ENCODE measurements around the gene BABAM2. TPM values are rescaled to one million over a fixed set of nuclear protein-coding genes. Genes with fewer than 3 reads are reported as not detected.
A peak's percentile ranks its signal among the peaks of the same experiment; 100 is the strongest.

The BABAM2 gene
- total RNA-seq, 2 donors from 2014 or later: 44.8 to 46.0 TPM

DNA sequence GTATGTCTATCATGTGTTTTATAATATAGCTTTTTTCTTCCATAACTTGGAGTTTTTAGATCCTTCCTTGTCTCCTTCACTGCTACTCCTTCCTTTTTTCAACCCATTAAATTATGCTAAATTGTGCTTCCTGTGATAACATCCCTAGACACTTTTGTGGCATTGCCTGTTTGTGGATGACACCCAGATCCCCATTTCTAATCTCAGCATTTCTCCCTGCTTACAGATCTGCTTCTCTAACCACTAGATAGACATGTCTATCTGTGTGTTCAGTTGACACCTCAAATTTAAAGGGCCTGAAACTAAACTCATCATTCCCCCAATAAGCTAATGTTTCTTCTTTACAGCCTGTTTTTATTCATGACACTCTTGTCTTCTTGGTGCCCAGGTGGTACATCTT lies 244.8 kb downstream of the BABAM2 start:
- peak overlapping the region; percentile 47 for H3K4me3 Mint-ChIP-seq
- H3K4me1 Mint-ChIP-seq: peaks cover 34% of the 10 kb centered on the region
- ATAC-seq: peak; percentile 61
- H3K9me3 ChIP-seq (ENCODE audit: control insufficient read depth, low read length, poor library complexity, severe bottlenecking): no peaks in the 10 kb centered on the region
- no peak for DNase-seq
- peak overlapping the region; percentile 90 for H3K27ac Mint-ChIP-seq
- H3K36me3 Mint-ChIP-seq (ENCODE audit: low read depth): peaks cover 6% of the 10 kb centered on the region
- H3K27me3 Mint-ChIP-seq: no peaks in the 10 kb centered on the region

DNA sequence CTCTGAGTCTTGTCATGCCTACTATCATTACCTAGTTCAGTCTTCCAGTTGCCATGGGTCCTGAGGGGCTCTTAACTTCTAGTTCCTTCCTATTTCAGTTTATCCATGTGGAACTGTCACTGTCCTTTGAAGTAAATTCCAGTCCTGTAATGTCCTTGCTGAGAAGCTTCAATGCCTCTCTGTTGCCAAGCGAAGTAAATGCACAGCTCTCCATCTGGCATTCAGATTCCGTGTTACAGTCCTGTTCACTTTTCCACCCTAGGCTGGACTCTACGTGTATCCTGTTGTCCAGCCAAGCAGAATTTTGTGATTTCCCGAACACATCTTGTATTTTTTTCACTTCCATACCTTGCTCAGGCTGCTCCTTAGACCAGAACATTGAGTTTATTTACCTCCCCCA lies 245.3 kb downstream of the BABAM2 start:
- no peaks in the 10 kb centered on the region for H3K27me3 Mint-ChIP-seq
- H3K36me3 Mint-ChIP-seq (ENCODE audit: low read depth): peaks cover 6% of the 10 kb centered on the region
- peaks cover 34% of the 10 kb centered on the region for H3K4me1 Mint-ChIP-seq
- no peak for DNase-seq
- H3K27ac Mint-ChIP-seq: peak overlapping the region; percentile 90
- ATAC-seq: no peak
- H3K4me3 Mint-ChIP-seq: peak overlapping the region; percentile 47
- H3K9me3 ChIP-seq (ENCODE audit: control insufficient read depth, low read length, poor library complexity, severe bottlenecking): no peaks in the 10 kb centered on the region

DNA sequence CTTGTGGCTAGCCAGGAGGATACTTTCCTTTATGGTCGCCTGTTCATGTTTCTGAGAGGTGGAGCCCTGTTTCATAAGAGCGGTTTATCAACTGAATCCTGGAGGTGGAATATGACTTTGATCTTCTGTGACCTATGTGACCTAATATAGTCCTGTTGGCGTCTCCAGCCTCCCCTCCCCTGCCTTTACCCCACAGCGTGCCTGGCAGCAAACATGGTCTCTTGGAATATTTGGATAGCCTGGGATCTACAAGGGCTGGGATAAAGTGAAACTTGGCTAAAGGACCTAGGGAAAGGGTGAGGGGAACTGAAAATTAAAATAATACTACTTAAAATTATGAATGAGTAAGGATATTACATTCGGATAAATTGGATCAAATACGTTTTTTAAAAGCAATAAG lies 246.0 kb downstream of the BABAM2 start:
- H3K36me3 Mint-ChIP-seq (ENCODE audit: low read depth): peaks cover 6% of the 10 kb centered on the region
- H3K27me3 Mint-ChIP-seq: no peaks in the 10 kb centered on the region
- peak overlapping the region; percentile 90 for H3K27ac Mint-ChIP-seq
- H3K9me3 ChIP-seq (ENCODE audit: control insufficient read depth, low read length, poor library complexity, severe bottlenecking): no peaks in the 10 kb centered on the region
- no peak overlapping the region for H3K4me3 Mint-ChIP-seq
- DNase-seq: no peak
- H3K4me1 Mint-ChIP-seq: peaks cover 34% of the 10 kb centered on the region
- ATAC-seq: no peak

DNA sequence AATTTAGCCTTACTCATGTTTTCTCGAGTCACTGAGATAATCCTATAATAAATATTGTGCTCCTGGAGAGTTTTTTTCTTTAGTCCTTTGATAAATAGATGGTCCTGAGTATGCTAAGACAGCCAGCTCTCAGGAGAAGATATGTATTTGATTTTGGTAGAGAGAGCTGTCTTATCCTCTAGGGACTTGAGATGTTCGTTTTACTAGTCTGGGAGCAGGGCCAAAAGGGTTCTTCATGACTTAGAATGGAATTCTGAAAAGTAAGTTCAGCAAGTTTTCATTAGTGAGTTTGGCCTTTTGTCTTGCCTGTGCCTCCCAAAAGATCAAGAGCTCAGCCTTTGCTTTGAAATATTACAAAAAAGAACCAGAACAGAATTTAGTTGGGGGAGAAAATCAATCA lies 246.7 kb downstream of the BABAM2 start:
- Mint-ChIP-seq H3K4me3 (no peak overlapping the region), H3K4me1 (peaks cover 34% of the 10 kb centered on the region)
- ATAC-seq: no peak

DNA sequence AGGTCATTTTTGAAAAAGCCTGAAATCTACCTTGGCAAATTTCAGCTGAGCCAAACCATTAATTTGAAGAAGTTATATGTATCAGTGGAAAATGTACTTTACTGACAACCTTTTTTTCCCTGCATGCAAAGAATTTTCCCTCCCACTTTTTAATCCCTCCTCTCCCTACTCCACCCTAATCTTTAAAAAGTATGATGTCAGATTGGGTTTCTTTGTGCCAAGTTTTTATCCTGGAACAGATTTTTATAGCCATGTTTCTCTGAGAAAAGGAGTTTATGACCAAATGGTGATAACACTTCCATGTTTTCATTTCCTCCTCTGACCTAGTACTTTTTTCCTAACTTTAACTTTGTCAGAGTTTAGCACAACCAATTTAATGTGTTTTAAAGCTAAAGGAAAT lies 251.9 kb downstream of the BABAM2 start:
- no peak overlapping the region for H3K27ac Mint-ChIP-seq
- DNase-seq (no peak), ATAC-seq (no peak)
- no peaks in the 10 kb centered on the region for H3K27me3 Mint-ChIP-seq
- H3K36me3 Mint-ChIP-seq (ENCODE audit: low read depth): peaks cover 2% of the 10 kb centered on the region
- peaks cover 11% of the 10 kb centered on the region for H3K4me1 Mint-ChIP-seq
- no peaks in the 10 kb centered on the region for H3K9me3 ChIP-seq (ENCODE audit: control insufficient read depth, low read length, poor library complexity, severe bottlenecking)
- no peak overlapping the region for H3K4me3 Mint-ChIP-seq

More for the DNA sequence above, 246.7 kb downstream of the BABAM2 start:
- H3K9me3 ChIP-seq (ENCODE audit: control insufficient read depth, low read length, poor library complexity, severe bottlenecking): no peaks in the 10 kb centered on the region
- H3K27me3 Mint-ChIP-seq: no peaks in the 10 kb centered on the region
- DNase-seq: no peak
- H3K27ac Mint-ChIP-seq: peak overlapping the region; percentile 90
- peaks cover 6% of the 10 kb centered on the region for H3K36me3 Mint-ChIP-seq (ENCODE audit: low read depth)

DNA sequence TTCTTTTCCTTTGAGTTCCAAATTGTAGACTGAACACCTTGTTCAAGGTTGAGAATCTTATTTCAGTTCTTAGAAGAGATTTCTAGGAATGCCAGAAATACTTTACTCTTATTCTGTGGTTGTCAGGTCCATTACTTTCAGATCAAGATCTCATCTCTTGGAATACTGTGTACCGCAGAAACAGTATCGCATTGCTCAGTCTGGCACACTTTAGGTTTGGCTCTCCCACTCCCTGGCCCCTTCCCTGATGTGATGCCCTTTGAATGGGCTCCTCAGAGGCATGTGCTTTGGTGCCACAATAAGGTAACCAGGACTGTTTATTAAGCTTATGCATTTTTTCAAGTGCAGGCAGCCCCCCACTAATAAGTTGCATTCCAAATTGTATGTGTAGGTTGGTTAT lies 257.5 kb downstream of the BABAM2 start:
- DNase-seq: no peak
- no peaks in the 10 kb centered on the region for H3K4me1 Mint-ChIP-seq
- H3K27ac Mint-ChIP-seq: no peak overlapping the region
- ATAC-seq: no peak
- H3K27me3 Mint-ChIP-seq: no peaks in the 10 kb centered on the region
- no peaks in the 10 kb centered on the region for H3K36me3 Mint-ChIP-seq (ENCODE audit: low read depth)
- H3K9me3 ChIP-seq (ENCODE audit: control insufficient read depth, low read length, poor library complexity, severe bottlenecking): no peaks in the 10 kb centered on the region
- no peak overlapping the region for H3K4me3 Mint-ChIP-seq

GRCh38 chr2:28148566-28148965 lies 258.0 kb downstream of the BABAM2 start:
- H3K4me3 Mint-ChIP-seq: no peak overlapping the region
- no peaks in the 10 kb centered on the region for H3K36me3 Mint-ChIP-seq (ENCODE audit: low read depth)
- H3K27ac Mint-ChIP-seq: no peak overlapping the region
- no peak for ATAC-seq
- H3K9me3 ChIP-seq (ENCODE audit: control insufficient read depth, low read length, poor library complexity, severe bottlenecking): no peaks in the 10 kb centered on the region
- H3K27me3 Mint-ChIP-seq: no peaks in the 10 kb centered on the region
- no peaks in the 10 kb centered on the region for H3K4me1 Mint-ChIP-seq
- no peak for DNase-seq

DNA sequence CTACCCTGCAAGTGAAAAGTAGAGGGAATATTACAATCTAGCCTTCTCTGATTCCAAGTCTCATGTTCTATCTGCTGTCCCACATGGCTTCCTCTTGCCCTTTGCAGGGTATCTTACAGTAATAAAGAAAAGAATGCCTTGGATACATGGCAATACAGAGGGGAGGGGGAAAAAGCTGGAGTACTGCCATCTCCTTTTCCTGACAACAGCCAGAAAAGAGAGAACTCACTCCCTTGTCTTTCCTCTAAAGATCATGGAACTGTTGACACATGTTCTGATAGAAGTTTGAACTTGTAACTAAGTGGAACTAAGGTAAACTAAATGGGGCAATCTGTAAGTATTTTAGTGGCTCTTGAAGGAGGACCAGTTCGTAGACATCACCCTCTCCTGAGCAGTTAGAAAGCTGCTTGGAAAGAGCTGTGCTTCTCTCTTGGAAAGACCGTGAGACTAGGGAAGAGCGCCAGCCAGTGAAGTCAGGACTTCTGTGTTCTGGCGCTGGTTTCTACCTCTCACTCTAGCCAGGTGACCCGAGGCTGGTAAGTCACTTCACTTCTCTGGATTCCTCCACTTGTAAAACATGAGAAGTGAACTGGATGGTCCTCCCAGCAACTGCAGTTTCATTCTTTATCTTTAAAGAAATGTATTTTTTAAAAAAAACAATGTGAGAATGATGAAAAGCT lies 259.8 kb downstream of the BABAM2 start:
- H3K4me3 Mint-ChIP-seq: no peak overlapping the region
- H3K27me3 Mint-ChIP-seq: no peaks in the 10 kb centered on the region
- no peaks in the 10 kb centered on the region for H3K4me1 Mint-ChIP-seq
- no peak overlapping the region for H3K27ac Mint-ChIP-seq
- no peak for ATAC-seq
- no peaks in the 10 kb centered on the region for H3K9me3 ChIP-seq (ENCODE audit: control insufficient read depth, low read length, poor library complexity, severe bottlenecking)
- no peaks in the 10 kb centered on the region for H3K36me3 Mint-ChIP-seq (ENCODE audit: low read depth)
- DNase-seq: no peak

GRCh38 chr2:28150994-28151393 lies 260.5 kb downstream of the BABAM2 start:
- no peak overlapping the region for H3K4me3 Mint-ChIP-seq
- H3K36me3 Mint-ChIP-seq (ENCODE audit: low read depth): no peaks in the 10 kb centered on the region
- H3K4me1 Mint-ChIP-seq: no peaks in the 10 kb centered on the region
- no peak overlapping the region for H3K27ac Mint-ChIP-seq
- ATAC-seq (no peak), DNase-seq (no peak)
- H3K27me3 Mint-ChIP-seq: no peaks in the 10 kb centered on the region
- peaks cover 3% of the 10 kb centered on the region for H3K9me3 ChIP-seq (ENCODE audit: control insufficient read depth, low read length, poor library complexity, severe bottlenecking)

DNA sequence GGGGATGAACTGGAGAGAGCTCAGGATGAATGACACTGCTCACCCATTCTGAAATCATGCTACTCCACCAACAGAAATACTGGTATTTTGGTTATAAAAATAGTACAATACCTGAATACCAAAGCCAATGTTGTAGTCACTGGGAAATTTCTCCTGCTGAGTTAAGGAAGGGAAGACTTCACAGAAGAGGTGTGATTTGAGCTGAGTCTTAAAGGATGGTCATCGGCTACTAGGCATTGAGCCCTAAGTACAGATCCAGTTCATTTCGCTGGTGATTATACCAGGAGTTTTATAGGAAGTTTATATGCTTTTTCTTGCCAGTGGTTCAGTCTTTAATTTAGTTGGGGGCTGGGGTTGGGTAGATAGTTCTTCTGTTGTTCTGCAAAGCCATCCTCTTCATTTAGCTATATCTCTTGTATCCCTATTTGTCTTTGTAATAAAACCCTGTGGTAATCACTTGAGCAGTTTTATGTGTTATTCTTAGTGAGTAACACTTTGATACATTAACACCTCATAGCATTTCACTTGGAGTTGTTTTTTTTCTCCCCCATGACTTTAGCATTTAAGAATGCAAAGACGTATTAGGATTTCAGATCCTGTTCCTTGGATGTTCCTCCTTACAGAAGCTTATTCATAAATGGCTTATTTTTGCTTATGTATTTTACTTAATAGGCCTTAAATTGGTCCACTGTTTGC lies 262.2 kb downstream of the BABAM2 start:
- H3K36me3 Mint-ChIP-seq (ENCODE audit: low read depth): no peaks in the 10 kb centered on the region
- no peaks in the 10 kb centered on the region for H3K4me1 Mint-ChIP-seq
- no peak overlapping the region for H3K4me3 Mint-ChIP-seq
- peaks cover 4% of the 10 kb centered on the region for H3K9me3 ChIP-seq (ENCODE audit: control insufficient read depth, low read length, poor library complexity, severe bottlenecking)
- H3K27ac Mint-ChIP-seq: no peak overlapping the region
- ATAC-seq (no peak), DNase-seq (no peak)
- no peaks in the 10 kb centered on the region for H3K27me3 Mint-ChIP-seq

- Mint-ChIP-seq H3K4me3 (no peak overlapping the region), H3K27ac (no peak overlapping the region), H3K36me3 (ENCODE audit: low read depth) (no peaks in the 10 kb centered on the region), H3K27me3 (no peaks in the 10 kb centered on the region), H3K4me1 (no peaks in the 10 kb centered on the region)
- ATAC-seq (no peak), DNase-seq (no peak)
- peaks cover 4% of the 10 kb centered on the region for H3K9me3 ChIP-seq (ENCODE audit: control insufficient read depth, low read length, poor library complexity, severe bottlenecking)
Measured at GRCh38 chr2:28153851-28154250, 263.3 kb downstream of the BABAM2 start.

GRCh38 chr2:28155086-28155485 lies 264.6 kb downstream of the BABAM2 start:
- Mint-ChIP-seq H3K27me3 (no peaks in the 10 kb centered on the region), H3K4me1 (no peaks in the 10 kb centered on the region), H3K27ac (no peak overlapping the region), H3K36me3 (ENCODE audit: low read depth) (peaks cover 2% of the 10 kb centered on the region), H3K4me3 (no peak overlapping the region)
- peaks cover 4% of the 10 kb centered on the region for H3K9me3 ChIP-seq (ENCODE audit: control insufficient read depth, low read length, poor library complexity, severe bottlenecking)
- DNase-seq (no peak), ATAC-seq (no peak)

DNA sequence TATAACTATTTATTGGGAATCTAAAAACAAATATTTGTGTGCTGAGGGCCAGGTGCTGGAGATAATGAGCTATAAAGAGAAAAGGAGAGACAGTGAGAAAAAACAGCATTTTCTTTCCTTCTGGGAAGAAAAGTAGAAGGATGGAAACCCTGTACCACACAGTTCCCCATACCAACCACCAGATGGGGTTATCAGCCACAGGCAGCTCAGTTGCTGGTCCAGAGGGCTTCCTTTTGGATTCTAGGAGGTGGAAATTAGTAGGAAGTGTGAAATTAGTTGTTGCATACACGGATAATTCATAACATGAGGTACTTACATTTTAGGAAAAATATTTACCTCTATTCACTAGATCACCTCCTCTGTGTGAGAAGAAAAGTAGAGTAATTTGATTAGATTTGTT lies 265.1 kb downstream of the BABAM2 start:
- Mint-ChIP-seq H3K27ac (no peak overlapping the region), H3K4me1 (no peaks in the 10 kb centered on the region), H3K36me3 (ENCODE audit: low read depth) (peaks cover 2% of the 10 kb centered on the region), H3K4me3 (no peak overlapping the region), H3K27me3 (no peaks in the 10 kb centered on the region)
- peaks cover 4% of the 10 kb centered on the region for H3K9me3 ChIP-seq (ENCODE audit: control insufficient read depth, low read length, poor library complexity, severe bottlenecking)
- DNase-seq (no peak), ATAC-seq (no peak)

DNA sequence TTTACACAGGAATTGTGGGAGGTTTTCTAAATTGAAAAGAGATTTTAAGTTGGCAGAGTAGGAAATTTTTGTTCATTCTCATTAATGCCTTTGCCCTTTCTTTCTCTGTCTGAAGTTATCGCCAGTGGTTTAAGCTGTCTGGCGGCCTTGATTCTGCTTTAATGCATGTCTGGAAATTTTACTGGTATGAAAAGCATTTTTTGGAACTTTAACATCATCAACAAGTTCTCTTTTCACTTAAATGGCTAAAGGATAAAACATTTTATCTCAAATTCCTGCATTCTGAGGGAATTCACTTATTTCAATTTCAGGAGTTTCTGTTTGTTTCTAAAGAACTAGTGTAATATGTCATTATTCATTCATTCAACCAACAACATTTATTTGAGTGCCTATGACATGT lies 268.3 kb downstream of the BABAM2 start:
- Mint-ChIP-seq H3K27ac (no peak overlapping the region), H3K4me1 (no peaks in the 10 kb centered on the region)

More for the DNA sequence above, 268.3 kb downstream of the BABAM2 start:
- H3K9me3 ChIP-seq (ENCODE audit: control insufficient read depth, low read length, poor library complexity, severe bottlenecking): peaks cover 4% of the 10 kb centered on the region
- no peak overlapping the region for H3K4me3 Mint-ChIP-seq
- H3K36me3 Mint-ChIP-seq (ENCODE audit: low read depth): peaks cover 7% of the 10 kb centered on the region
- H3K27me3 Mint-ChIP-seq: no peaks in the 10 kb centered on the region
- no peak for DNase-seq
- no peak for ATAC-seq

Data from T-helper 17 cell (primary cell).